ENCODE results near the gene SCMH1. TPM values are rescaled to one million over a fixed set of nuclear protein-coding genes. Genes with fewer than 3 reads are reported as not detected.

SCMH1 gene
- total RNA-seq, 1 donor from 2014 or later: 5.0 TPM

DNA sequence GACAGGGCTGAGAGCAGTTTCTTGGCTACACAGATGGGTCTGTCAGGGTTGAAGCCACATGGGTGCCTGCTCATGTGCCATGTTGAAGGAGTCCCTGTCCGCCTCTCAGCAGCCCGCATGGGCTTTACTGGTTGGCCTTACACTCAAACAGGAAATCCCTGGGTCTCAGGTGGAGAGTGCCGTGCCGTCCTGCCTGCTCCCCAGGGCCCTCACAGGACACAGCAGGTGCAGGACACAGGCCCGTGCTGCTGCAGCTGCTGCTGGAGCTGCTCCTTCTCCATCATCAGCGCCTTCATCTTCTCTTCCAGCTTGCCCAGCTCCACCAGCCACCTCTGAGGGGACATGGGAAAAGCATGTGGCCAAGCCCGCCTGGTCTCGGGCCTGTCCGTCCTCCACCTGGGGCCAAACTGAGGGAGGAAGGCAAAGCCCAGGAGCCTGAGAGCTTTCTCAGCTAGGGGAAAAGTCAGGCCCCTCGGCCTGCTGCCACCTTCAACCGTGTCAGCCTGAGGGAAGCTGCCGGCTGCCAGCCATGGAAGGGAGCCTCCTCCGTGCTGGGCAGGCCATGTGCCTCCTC, 226.1 kb downstream of the SCMH1 start:
- no peak overlapping the region for H3K4me3 ChIP-seq (ENCODE audit: low read depth, low read length)
- H3K36me3 ChIP-seq (ENCODE audit: control insufficient read depth, insufficient read depth, low read length): peaks cover 16% of the 10 kb centered on the region
- FAIRE-seq: no peak
- TF ChIP-seq, protein P1, sequence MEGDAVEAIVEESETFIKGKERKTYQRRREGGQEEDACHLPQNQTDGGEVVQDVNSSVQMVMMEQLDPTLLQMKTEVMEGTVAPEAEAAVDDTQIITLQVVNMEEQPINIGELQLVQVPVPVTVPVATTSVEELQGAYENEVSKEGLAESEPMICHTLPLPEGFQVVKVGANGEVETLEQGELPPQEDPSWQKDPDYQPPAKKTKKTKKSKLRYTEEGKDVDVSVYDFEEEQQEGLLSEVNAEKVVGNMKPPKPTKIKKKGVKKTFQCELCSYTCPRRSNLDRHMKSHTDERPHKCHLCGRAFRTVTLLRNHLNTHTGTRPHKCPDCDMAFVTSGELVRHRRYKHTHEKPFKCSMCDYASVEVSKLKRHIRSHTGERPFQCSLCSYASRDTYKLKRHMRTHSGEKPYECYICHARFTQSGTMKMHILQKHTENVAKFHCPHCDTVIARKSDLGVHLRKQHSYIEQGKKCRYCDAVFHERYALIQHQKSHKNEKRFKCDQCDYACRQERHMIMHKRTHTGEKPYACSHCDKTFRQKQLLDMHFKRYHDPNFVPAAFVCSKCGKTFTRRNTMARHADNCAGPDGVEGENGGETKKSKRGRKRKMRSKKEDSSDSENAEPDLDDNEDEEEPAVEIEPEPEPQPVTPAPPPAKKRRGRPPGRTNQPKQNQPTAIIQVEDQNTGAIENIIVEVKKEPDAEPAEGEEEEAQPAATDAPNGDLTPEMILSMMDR (IDR thresholded peaks at IDR 0.05; ENCODE audit: insufficient read depth, low read length, severe bottlenecking): no peak
- H3K27me3 ChIP-seq (ENCODE audit: control insufficient read depth, insufficient read depth, low read length): no peaks in the 10 kb centered on the region
- no peak for DNase-seq (ENCODE audit: low read depth)

DNA sequence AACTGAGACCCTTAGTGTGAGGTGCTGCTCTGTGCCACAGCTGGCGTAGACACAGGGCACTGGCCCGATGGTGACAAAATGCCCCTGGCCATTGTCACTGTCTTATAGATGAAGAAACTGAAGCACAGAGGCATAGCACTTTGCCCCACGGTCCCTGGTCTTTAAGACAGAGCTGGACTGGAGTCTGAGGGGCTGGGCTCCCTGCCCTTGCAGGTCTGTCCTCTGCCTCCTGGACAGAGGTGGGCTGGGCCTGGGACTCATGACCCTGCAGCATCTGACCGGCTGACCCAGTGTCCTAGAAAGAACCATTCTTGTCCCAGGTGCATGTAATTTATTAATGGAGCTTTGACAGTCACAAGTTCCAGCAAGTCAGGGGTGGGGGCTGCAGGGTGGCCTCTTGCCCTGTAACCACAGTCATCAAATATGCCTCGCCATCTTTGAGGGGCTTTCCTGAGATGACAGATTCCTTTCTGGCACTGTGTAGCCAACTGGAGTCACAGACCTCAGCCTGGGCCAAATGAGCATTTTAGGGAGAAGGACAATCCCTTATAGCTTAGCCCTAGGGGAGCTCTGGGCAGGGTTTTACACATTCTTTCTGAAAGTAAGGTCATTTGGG, 226.7 kb downstream of the SCMH1 start:
- TF ChIP-seq, protein P1 (IDR thresholded peaks at IDR 0.05; ENCODE audit: insufficient read depth, low read length, severe bottlenecking): no peak
- H3K4me3 ChIP-seq (ENCODE audit: low read depth, low read length): no peak overlapping the region
- peaks cover 18% of the 10 kb centered on the region for H3K36me3 ChIP-seq (ENCODE audit: control insufficient read depth, insufficient read depth, low read length)
- DNase-seq (ENCODE audit: low read depth): no peak
- peak; percentile 77 for FAIRE-seq
- no peaks in the 10 kb centered on the region for H3K27me3 ChIP-seq (ENCODE audit: control insufficient read depth, insufficient read depth, low read length)

DNA sequence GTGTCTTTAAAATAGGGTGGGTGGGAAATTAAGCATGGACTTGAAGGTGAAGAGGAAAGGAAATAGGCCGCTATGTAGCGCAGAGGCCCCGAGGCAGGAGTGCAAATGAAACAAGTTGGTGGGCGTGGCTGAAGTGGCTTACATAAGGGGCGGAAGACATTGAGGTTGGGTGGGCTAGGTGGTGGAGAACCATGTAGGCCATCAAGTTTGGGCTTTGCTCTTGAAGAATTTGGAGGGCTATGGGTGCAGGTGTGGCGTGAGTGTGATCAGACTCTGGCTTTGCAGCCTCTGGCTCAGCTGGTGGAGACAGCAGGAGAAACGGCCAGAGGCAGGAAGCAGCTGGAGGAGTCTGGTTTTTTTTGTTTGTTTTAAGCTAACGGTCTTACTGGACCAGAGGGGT, 227.2 kb downstream of the SCMH1 start:
- FAIRE-seq (no peak), DNase-seq (ENCODE audit: low read depth) (no peak)
- Histone ChIP-seq H3K27me3 (ENCODE audit: control insufficient read depth, insufficient read depth, low read length) (no peaks in the 10 kb centered on the region), H3K4me3 (ENCODE audit: low read depth, low read length) (no peak overlapping the region), H3K36me3 (ENCODE audit: control insufficient read depth, insufficient read depth, low read length) (peaks cover 19% of the 10 kb centered on the region)
- TF ChIP-seq, protein P1 (IDR thresholded peaks at IDR 0.05; ENCODE audit: insufficient read depth, low read length, severe bottlenecking): no peak

DNA sequence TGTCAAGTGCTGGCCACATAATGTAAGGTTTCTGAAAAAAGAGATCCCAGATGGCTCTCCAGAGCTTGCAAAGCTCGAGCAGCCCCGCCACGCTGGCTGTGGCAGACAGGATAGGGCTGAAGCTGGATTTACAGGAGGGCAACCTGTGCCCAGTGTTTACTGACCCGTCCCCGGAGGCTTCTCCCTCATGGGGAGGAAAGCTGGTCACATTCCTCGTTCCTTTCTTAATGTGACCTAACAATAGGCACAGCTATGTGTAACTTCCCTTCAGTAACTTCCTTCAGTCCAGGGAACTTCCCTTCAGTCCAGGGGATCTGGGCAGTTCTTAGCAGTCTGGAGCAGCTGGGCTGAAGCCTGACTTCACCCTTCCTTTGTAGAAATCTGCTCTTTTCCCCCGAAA, 228.3 kb downstream of the SCMH1 start:
- TF ChIP-seq, protein P1 (IDR thresholded peaks at IDR 0.05; ENCODE audit: insufficient read depth, low read length, severe bottlenecking): no peak
- Histone ChIP-seq H3K4me3 (ENCODE audit: low read depth, low read length) (no peak overlapping the region), H3K27me3 (ENCODE audit: control insufficient read depth, insufficient read depth, low read length) (no peaks in the 10 kb centered on the region), H3K36me3 (ENCODE audit: control insufficient read depth, insufficient read depth, low read length) (peaks cover 22% of the 10 kb centered on the region)
- FAIRE-seq (no peak), DNase-seq (ENCODE audit: low read depth) (no peak)

DNA sequence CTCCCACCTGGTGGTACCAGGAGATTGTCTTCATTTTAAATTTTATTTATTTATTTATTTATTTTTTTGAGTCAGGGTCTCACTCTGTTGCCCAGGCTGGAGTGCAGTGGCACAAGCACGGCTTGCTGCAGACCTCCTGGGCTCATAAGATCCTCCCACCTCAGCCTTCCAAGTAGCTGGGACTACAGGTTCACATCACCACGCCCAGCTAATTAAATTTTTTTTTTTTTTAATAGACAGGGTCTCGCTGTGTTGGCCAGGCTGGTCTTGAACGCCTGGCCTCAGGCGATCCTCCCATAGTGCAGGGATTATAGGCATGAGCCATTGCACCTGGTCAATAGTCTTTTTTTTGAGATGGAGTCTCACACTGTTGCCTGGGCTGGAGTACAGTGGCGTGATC, 229.1 kb downstream of the SCMH1 start:
- FAIRE-seq (no peak), DNase-seq (ENCODE audit: low read depth) (no peak)
- no peak overlapping the region for H3K4me3 ChIP-seq (ENCODE audit: low read depth, low read length)
- TF ChIP-seq, protein P1 (IDR thresholded peaks at IDR 0.05; ENCODE audit: insufficient read depth, low read length, severe bottlenecking): no peak
- H3K36me3 ChIP-seq (ENCODE audit: control insufficient read depth, insufficient read depth, low read length): peaks cover 25% of the 10 kb centered on the region
- no peaks in the 10 kb centered on the region for H3K27me3 ChIP-seq (ENCODE audit: control insufficient read depth, insufficient read depth, low read length)

DNA sequence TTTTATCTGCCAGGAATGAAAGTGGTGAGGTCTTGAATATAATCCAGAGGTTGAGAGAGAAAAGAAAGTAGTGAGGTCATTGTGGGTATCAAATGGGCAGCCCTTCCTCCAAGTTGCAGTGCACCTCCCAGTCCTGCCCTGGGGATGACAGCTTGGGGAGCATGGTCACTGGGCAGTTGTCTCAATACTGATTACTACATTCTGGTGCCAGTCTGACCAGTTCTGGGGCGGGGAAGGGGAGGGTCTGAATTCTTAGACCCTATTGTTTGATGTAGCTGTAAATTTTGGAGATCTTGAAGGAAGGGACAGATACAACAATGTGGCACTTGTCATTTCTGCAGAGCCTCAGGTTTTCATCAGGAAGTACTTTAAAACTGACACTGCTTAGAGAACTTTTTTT, 231.8 kb downstream of the SCMH1 start:
- no peak overlapping the region for H3K4me3 ChIP-seq (ENCODE audit: low read depth, low read length)
- TF ChIP-seq, protein P1 (IDR thresholded peaks at IDR 0.05; ENCODE audit: insufficient read depth, low read length, severe bottlenecking): no peak
- DNase-seq (ENCODE audit: low read depth) (no peak), FAIRE-seq (no peak)
- H3K36me3 ChIP-seq (ENCODE audit: control insufficient read depth, insufficient read depth, low read length): peaks cover 25% of the 10 kb centered on the region
- no peaks in the 10 kb centered on the region for H3K27me3 ChIP-seq (ENCODE audit: control insufficient read depth, insufficient read depth, low read length)
